Measurements from ENCODE around the gene CRK.
A peak's percentile ranks its signal among the peaks of the same experiment; 100 is the strongest.

Gene CRK

GRCh38 chr17:1455797-1456599 lies at the start of gene CRK:
CRK (minus strand) TSS chr17:1456232; CDS start chr17:1456117, 115 bp downstream.
- peak; percentile 95 for DNase-seq

DNA sequence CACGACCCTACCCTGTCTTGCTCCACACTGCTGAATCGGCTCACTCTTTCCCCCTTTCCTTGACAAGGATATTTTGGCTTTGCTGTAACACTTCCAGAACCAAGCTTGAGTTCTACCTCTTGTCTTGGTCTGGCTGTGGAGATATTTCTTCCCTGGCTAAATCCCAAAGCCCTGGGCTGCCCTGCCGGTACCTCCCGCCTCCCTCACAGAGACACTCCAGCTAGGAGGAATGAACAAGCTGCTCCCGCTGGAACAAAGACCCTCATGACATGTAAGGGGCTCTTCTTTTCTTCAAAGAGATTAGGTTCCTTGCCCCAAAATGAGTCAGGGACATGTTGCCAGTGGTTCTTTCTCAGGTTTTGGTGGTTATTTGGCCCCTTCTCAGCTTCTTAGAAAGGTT lies 49.6 kb upstream of the CRK start:
- no peak for DNase-seq

- no peak for DNase-seq
Measured at GRCh38 chr17:1504866-1505265, 48.8 kb upstream of the CRK start.

- no peak for DNase-seq
Measured at GRCh38 chr17:1503699-1504098, 47.7 kb upstream of the CRK start.

- no peak for DNase-seq
Measured at GRCh38 chr17:1498869-1499268, 42.8 kb upstream of the CRK start.

GRCh38 chr17:1498233-1498632 lies 42.2 kb upstream of the CRK start:
- no peak for DNase-seq

- no peak for DNase-seq
Measured at GRCh38 chr17:1497831-1498230, 41.8 kb upstream of the CRK start.

GRCh38 chr17:1496869-1497268 lies 40.8 kb upstream of the CRK start:
- DNase-seq: no peak

- DNase-seq: no peak
Measured at GRCh38 chr17:1495265-1495989, 39.4 kb upstream of the CRK start.

DNA sequence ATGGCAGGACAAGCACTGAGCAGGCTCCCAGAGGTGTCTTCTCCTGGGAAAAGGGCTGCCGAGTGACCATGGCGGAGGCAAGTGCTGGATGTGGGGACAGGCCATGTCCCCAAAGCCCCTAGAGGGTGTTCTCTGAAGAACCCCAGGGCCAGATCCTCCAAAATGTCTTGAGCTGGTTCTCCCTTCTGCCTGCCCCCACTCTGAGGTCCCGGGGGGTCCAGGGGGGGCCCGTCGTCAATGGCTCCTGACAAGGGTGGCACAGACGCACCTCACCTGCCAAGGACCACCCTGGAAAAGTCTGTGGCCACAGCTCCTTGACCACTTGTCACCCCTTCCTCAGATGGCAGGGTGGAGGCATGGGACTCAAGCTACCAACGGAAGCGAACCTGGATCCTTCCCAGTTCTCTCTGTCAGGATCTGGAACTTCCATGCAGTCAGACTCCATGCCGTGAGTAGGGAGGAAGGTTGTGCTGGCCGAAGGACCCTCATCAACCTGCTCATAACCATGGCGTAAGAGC lies 38.8 kb upstream of the CRK start:
- DNase-seq: no peak

DNA sequence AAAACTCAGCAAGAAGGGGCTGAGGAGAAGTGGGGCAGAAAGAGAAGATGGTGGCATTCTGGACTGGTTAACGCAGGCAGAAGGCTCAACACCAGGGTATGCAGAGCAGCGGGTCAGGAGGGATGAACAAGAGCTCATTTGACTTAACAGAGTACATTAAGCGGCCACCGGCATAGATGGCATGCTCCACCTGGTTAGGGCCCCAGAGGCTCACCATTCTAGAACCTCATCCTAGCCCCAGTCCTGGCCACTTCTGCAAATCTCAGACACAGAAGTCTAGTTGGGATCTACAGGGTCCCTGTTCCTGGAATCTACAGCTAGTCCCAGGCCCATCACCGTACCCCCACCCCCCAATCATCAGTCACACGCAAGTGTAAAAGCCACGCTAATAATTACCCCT lies 38.2 kb upstream of the CRK start:
- DNase-seq: no peak

- DNase-seq: no peak
Measured at GRCh38 chr17:1493291-1493980, 37.4 kb upstream of the CRK start.

- no peak for DNase-seq
Measured at GRCh38 chr17:1492249-1493206, 36.5 kb upstream of the CRK start, which contains the start of gene MYO1C. MYO1C (minus strand) TSS chr17:1492686; CDS start chr17:1492487, 199 bp downstream.

DNA sequence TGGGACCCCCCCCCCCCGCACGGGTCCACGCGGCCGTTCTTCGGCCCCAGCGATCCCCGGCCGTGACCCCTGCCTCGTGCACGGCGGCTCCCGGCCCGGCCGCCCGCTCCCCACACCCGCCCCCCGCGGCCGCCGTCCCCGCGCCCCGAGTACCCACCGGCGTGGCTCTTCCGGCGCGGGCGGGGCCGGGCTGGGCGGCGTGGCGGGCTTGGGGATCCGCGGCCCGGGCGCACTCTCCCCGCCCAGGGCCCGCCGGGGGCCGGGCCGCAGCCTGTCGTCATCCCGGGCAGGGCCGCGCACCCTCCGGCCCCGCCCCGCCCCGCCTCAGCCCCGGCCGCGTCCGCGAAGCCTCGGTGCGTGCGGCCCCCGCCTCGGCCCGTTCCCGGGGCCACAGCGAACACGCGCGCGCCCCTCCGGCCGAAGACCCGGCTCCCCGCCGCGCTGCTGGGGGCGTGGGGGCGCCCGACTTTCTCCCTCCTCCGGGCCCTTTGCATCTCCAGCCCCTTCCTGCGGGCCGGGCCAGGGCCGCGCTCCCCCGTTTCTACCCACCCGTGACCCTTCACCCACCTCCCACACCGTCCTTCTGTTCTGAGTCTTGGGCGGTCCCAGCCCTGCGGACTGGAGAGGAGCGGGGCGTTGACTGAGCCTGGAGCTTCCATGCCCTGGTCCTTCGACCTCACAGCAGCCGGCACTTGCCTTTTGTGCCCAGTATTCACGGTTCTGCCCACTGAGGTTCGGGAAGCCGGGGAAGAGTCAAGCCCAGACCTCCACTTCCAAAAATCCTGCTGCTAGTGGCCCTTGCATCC lies 35.6 kb upstream of the CRK start:
- DNase-seq: peak; percentile 50

DNA sequence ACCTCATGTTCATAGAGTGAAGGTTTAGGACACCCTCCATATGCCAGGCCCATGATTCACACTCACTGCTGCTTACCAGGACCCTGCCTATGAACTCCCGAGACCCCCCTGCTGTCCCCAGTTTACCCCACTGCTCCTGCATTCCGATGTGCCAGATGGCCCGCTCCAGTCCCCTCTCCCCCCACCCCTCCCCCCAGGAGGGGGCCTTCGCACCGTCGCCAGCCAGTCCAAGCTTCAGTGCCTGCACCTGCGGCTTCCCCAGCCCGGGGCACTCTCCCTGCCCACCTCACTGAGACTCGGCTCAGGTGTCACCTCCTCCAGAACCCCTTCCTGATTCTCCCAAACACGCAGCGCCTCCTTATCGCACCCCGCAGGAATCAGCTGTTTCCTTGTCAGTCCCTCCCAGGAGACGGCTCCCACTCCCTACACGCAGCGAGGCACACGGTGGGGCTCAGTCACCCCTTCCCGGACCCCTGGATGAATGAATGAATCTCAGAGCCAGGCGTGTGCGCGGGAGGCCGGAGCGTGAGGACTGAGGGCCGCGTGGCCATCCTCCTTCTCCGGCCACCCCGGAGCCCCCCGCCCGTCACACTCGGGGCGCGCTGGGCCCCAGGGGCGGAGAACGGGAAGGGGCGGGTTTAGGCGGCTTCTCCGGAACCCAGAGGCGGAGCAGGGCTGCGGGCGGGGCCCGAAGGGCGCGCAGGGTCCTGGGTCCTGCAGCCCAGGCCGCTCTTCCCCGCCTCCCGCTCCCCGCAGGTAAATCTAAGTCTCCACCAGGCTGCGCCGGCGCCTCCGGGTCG lies 34.8 kb upstream of the CRK start:
- DNase-seq: peak; percentile 51

GRCh38 chr17:1488826-1489270 lies 32.8 kb upstream of the CRK start:
- DNase-seq: no peak

- peak; percentile 88 for DNase-seq
Measured at GRCh38 chr17:1487939-1488825, 32.1 kb upstream of the CRK start.

GRCh38 chr17:1486802-1487695 lies 31.0 kb upstream of the CRK start:
- peak; percentile 51 for DNase-seq
